ENCODE measurements around the gene DLX5. TPM values are rescaled to one million over a fixed set of nuclear protein-coding genes. Genes with fewer than 3 reads are reported as not detected.
"Not testable (repeated sequence)": the region's sequence is repeated elsewhere in the genome, so short reads cannot be mapped to it uniquely, and the experiment has no call there.

DLX5 gene
- total RNA-seq, 1 experiment from 2014 or later, result not detected

- H3K36me3 Mint-ChIP-seq, result no peaks in the 10 kb centered on the region
- no peak for DNase-seq (ENCODE audit: low spot score)
- no peak for ATAC-seq
- TF ChIP-seq NFE2L1 (CRISPR knock-in tag; IDR thresholded peaks at IDR 0.05) (no peak), NR2C2 (CRISPR knock-in tag; IDR thresholded peaks at IDR 0.05) (no peak), ERG (CRISPR knock-in tag; IDR thresholded peaks at IDR 0.05) (no peak), CTCF (IDR thresholded peaks at IDR 0.05) (no peak), ZNF138 (CRISPR knock-in tag; conservative IDR thresholded peaks at IDR 0.05) (no peak), OVOL2 (CRISPR knock-in tag; IDR thresholded peaks at IDR 0.05; ENCODE audit: borderline replicate concordance) (no peak), SP1 (CRISPR knock-in tag; conservative IDR thresholded peaks at IDR 0.05) (no peak), CDX4 (CRISPR knock-in tag; IDR thresholded peaks at IDR 0.05; ENCODE audit: borderline replicate concordance) (no peak), HMGXB4 (CRISPR knock-in tag; IDR thresholded peaks at IDR 0.05) (no peak)
- H3K4me1 Mint-ChIP-seq, result no peaks in the 10 kb centered on the region
- POLR2A ChIA-PET, result no interaction called here
- H3K27me3 Mint-ChIP-seq (ENCODE audit: low read depth), result peaks cover 21% of the 10 kb centered on the region
- H3K4me3 Mint-ChIP-seq, result no peak overlapping the region
- CTCF ChIA-PET, result no interaction called here
- H3K27ac Mint-ChIP-seq, result no peak overlapping the region
- peaks cover 5% of the 10 kb centered on the region for H3K9me3 Mint-ChIP-seq
Measured at GRCh38 chr7:97043281-97043680, 18.6 kb upstream of the DLX5 start.

GRCh38 chr7:97039374-97040065 is 14.9 kb upstream of the DLX5 start:
- Mint-ChIP-seq H3K27me3 (ENCODE audit: low read depth) (peaks cover 17% of the 10 kb centered on the region), H3K27ac (no peak overlapping the region), H3K36me3 (no peaks in the 10 kb centered on the region), H3K9me3 (peaks cover 9% of the 10 kb centered on the region; the same call in 1 of the 2 replicates), H3K4me3 (no peak overlapping the region), H3K4me1 (no peaks in the 10 kb centered on the region)
- DNase-seq (ENCODE audit: low spot score), result no peak
- TF ChIP-seq ATF2 (CRISPR knock-in tag; IDR thresholded peaks at IDR 0.05; ENCODE audit: borderline replicate concordance, low read depth) (no peak), NFE2L1 (CRISPR knock-in tag; IDR thresholded peaks at IDR 0.05) (no peak), KAT7 (CRISPR knock-in tag; IDR thresholded peaks at IDR 0.05; ENCODE audit: borderline replicate concordance) (no peak), TEAD4 (CRISPR knock-in tag; IDR thresholded peaks at IDR 0.05) (no peak), GTF2I (CRISPR knock-in tag; conservative IDR thresholded peaks at IDR 0.05) (no peak), ZNF396 (CRISPR knock-in tag; IDR thresholded peaks at IDR 0.05; ENCODE audit: borderline replicate concordance) (no peak), CREM (CRISPR knock-in tag; IDR thresholded peaks at IDR 0.05) (no peak)
- CTCF ChIA-PET, result no interaction called here
- no peak for ATAC-seq
- POLR2A ChIA-PET, result no interaction called here

GRCh38 chr7:97034213-97034852 is 9.7 kb upstream of the DLX5 start:
- peaks cover 35% of the 10 kb centered on the region for H3K27me3 Mint-ChIP-seq (ENCODE audit: low read depth)
- CTCF ChIA-PET; H3K27ac Mint-ChIP-seq; POLR2A ChIA-PET; H3K4me1 Mint-ChIP-seq; H3K36me3 Mint-ChIP-seq; ATAC-seq; H3K4me3 Mint-ChIP-seq; H3K9me3 Mint-ChIP-seq; DNase-seq (ENCODE audit: low spot score): not testable (repeated sequence)
